Stimulated activated CD4-positive, alpha-beta T cell treated with anti-CD3 and anti-CD28 coated beads, Interleukin-15, amount 100 ng/mL, for 1 hour (primary cell): ENCODE data around the gene PHB1.

Experiments used
- DNase-seq, 2 donors: peaks; one replicate each; pipeline ENCODE4 v3.0.0-alpha.2; 2020; ENCODE audit warnings: low read depth in 1 of 2, low spot score in 1 of 2

Gene PHB1

GRCh38 chr17:49357516-49357915 is 57.2 kb downstream of the PHB1 start:
- no peak for DNase-seq

GRCh38 chr17:49356320-49356719 is 58.4 kb downstream of the PHB1 start:
- DNase-seq = no peak
